T-helper 17 cell (primary cell): ENCODE measurements around the gene TNXB. TPM values are rescaled to one million over a fixed set of nuclear protein-coding genes. Genes with fewer than 3 reads are reported as not detected.
"Not testable (repeated sequence)": the region's sequence is repeated elsewhere in the genome, so short reads cannot be mapped to it uniquely, and the experiment has no call there.

Experiments
- ATAC-seq: fragments of 150-1000 bp; cut with Tn5 transposase; 2 replicates; pipeline ENCODE4 v1.10.0; 2021; ENCODE audit warnings: mild to moderate bottlenecking, moderate library complexity
- DNase-seq, 3 donors: peaks; one replicate each; pipeline versions ENCODE4 v3.0.0 to v3.0.0-alpha.2; 2020 to 2021
- H3K9me3 ChIP-seq: one replicate; pipeline ENCODE4 v1.7.0; 2013; ENCODE audit warnings: low read length, mild to moderate bottlenecking; ENCODE audit not compliant: control insufficient read depth, poor library complexity, severe bottlenecking
- H3K27ac Mint-ChIP-seq: one replicate; pipeline ENCODE4 v1.8.0; 2022; ENCODE audit warnings: mild to moderate bottlenecking, moderate library complexity, mixed read lengths
- H3K27me3 Mint-ChIP-seq: one replicate; pipeline ENCODE4 v1.8.0; 2022; ENCODE audit warnings: mixed read lengths
- H3K36me3 Mint-ChIP-seq: one replicate; pipeline ENCODE4 v1.8.0; 2022; ENCODE audit warnings: low read depth, mixed read lengths
- H3K4me1 Mint-ChIP-seq: one replicate; pipeline ENCODE4 v1.8.0; 2022; ENCODE audit warnings: mild to moderate bottlenecking, mixed read lengths
- H3K4me3 Mint-ChIP-seq: one replicate; pipeline ENCODE4 v1.8.0; 2022; ENCODE audit warnings: mild to moderate bottlenecking, moderate library complexity, mixed read lengths
- total RNA-seq, 4 donors: library from RNA in 2 of 4; stranded (reverse) in 2 of 4; gene quantifications; one replicate each; pipeline ENCODE4 v1.2.3 and lab custom pipeline; 2022 to 2026

The TNXB gene
- total RNA-seq, 2 donors from 2014 or later = 7.3 to 11.4 TPM

DNA sequence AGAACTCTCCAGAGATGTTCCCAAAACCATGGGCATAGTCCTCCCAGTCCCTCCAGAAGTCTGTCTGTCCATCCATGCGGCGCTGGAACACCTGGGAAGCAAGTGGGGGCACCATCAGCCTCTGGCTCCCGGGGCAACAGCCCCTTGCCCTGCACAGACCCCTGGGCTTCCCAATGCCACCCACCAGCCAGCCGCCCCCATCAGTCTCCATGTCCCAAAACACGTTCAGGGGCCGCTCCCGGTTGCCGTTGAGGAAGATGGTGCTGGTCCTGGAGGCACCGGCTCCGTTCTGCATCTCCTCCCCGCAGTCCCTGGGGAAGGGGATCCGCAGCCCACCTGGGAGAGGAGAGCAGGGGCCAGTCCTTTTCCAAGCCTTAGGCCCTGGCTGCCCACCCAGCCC, 99.6 kb downstream of the TNXB start:
- H3K4me1 Mint-ChIP-seq, H3K4me3 Mint-ChIP-seq, H3K9me3 ChIP-seq, H3K36me3 Mint-ChIP-seq, DNase-seq, H3K27me3 Mint-ChIP-seq, ATAC-seq, H3K27ac Mint-ChIP-seq: not testable (repeated sequence)

DNA sequence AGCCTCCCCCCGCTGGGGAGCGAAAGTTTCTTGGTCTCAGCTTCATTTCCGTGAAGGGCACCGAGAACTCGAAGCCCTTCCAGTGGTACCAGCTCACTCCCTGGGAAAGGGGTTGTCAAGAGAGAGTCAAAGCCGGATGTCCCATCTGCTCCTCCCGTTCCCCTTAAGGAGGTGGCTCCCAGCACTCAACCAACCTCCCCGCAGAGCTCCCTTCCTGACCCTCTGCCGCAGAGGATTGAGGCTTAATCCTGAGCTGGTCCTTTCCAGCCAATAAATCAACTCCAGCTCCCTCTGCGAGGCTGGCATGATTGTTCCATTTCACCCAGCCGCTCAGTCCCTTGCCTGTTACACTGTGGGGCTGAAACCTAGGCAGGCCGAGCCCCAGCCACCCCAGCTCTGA, 100.5 kb downstream of the TNXB start:
- H3K9me3 ChIP-seq, H3K27me3 Mint-ChIP-seq, ATAC-seq, H3K36me3 Mint-ChIP-seq, H3K4me1 Mint-ChIP-seq, H3K4me3 Mint-ChIP-seq, DNase-seq, H3K27ac Mint-ChIP-seq: not testable (repeated sequence)

- not testable (repeated sequence) for H3K27me3 Mint-ChIP-seq, H3K4me3 Mint-ChIP-seq, ATAC-seq, H3K36me3 Mint-ChIP-seq, H3K9me3 ChIP-seq, DNase-seq, H3K27ac Mint-ChIP-seq, H3K4me1 Mint-ChIP-seq
Measured at GRCh38 chr6:32008037-32008436, 101.1 kb downstream of the TNXB start.

GRCh38 chr6:32007086-32007485, 102.1 kb downstream of the TNXB start:
- H3K36me3 Mint-ChIP-seq, DNase-seq, H3K27me3 Mint-ChIP-seq: not testable (repeated sequence)

DNA sequence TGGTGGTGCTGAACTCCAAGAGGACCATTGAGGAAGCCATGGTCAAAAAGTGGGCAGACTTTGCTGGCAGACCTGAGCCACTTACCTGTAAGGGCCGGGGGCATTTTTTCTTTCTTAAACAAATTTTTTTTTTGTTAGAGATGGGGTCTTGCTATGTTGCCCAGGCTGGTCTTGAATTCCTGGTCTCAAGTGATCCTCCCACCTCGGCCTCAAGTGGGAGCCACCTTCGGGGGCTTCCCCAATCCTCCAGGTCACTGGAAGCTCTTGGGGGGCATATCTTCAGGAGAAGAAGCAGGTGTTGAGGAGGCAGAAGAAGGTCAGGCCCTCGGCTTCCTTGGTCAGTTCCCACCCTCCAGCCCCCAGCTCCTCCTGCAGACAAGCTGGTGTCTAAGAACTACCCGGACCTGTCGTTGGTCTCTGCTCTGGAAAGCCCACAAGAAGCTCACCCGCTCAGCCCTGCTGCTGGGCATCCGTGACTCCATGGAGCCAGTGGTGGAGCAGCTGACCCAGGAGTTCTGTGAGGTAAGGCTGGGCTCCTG, 103.1 kb downstream of the TNXB start:
- H3K27me3 Mint-ChIP-seq, H3K4me3 Mint-ChIP-seq, H3K36me3 Mint-ChIP-seq, DNase-seq, H3K9me3 ChIP-seq, ATAC-seq, H3K4me1 Mint-ChIP-seq, H3K27ac Mint-ChIP-seq: not testable (repeated sequence)

More at GRCh38 chr6:32007086-32007485, 102.1 kb downstream of the TNXB start:
- H3K9me3 ChIP-seq, ATAC-seq, H3K4me1 Mint-ChIP-seq, H3K4me3 Mint-ChIP-seq, H3K27ac Mint-ChIP-seq: not testable (repeated sequence)

DNA sequence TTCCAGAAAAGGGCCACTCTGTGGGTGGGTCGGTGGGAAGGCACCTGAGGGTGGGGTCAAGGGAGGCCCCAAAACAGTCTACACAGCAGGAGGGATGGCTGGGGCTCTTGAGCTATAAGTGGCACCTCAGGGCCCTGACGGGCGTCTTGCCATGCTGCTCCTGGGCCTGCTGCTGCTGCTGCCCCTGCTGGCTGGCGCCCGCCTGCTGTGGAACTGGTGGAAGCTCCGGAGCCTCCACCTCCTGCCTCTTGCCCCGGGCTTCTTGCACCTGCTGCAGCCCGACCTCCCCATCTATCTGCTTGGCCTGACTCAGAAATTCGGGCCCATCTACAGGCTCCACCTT, 103.6 kb downstream of the TNXB start:
- not testable (repeated sequence) for H3K9me3 ChIP-seq, DNase-seq, ATAC-seq, H3K27ac Mint-ChIP-seq, H3K4me1 Mint-ChIP-seq, H3K36me3 Mint-ChIP-seq, H3K4me3 Mint-ChIP-seq, H3K27me3 Mint-ChIP-seq

GRCh38 chr6:32004864-32005537, 104.1 kb downstream of the TNXB start:
- H3K4me3 Mint-ChIP-seq, H3K27me3 Mint-ChIP-seq, H3K36me3 Mint-ChIP-seq, DNase-seq, H3K4me1 Mint-ChIP-seq, H3K27ac Mint-ChIP-seq, H3K9me3 ChIP-seq: not testable (repeated sequence)
- ATAC-seq = peak; percentile 83

DNA sequence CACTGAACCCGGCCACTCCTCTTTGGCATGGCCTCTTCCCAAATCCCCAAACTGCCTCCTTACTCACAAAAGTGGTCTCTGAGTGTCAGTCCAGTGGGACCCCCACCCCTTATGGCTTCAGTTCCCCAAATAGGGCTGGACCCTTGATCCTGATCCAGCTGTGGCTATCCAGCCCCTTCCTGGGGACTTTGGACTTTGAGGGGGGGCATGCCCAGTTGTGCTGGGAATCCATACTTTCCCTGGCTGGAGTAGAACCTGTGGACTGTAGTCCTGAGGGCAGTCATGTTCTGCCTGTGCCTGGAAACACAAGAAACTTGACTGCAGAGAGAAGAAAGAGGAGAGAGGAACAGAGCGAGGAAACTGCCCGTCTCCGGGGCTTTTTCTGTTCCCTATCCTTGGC, 104.7 kb downstream of the TNXB start:
- not testable (repeated sequence) for DNase-seq, H3K4me3 Mint-ChIP-seq, H3K36me3 Mint-ChIP-seq, H3K9me3 ChIP-seq, H3K27ac Mint-ChIP-seq, H3K27me3 Mint-ChIP-seq, ATAC-seq, H3K4me1 Mint-ChIP-seq

- ATAC-seq, H3K36me3 Mint-ChIP-seq, H3K9me3 ChIP-seq, H3K4me3 Mint-ChIP-seq, H3K27ac Mint-ChIP-seq, H3K4me1 Mint-ChIP-seq, H3K27me3 Mint-ChIP-seq, DNase-seq: not testable (repeated sequence)
Measured at GRCh38 chr6:32003301-32003700, 105.8 kb downstream of the TNXB start.

GRCh38 chr6:32002546-32003268, 106.4 kb downstream of the TNXB start:
- H3K27me3 Mint-ChIP-seq, H3K9me3 ChIP-seq, H3K4me1 Mint-ChIP-seq, H3K36me3 Mint-ChIP-seq, H3K27ac Mint-ChIP-seq, DNase-seq, ATAC-seq, H3K4me3 Mint-ChIP-seq: not testable (repeated sequence)

DNA sequence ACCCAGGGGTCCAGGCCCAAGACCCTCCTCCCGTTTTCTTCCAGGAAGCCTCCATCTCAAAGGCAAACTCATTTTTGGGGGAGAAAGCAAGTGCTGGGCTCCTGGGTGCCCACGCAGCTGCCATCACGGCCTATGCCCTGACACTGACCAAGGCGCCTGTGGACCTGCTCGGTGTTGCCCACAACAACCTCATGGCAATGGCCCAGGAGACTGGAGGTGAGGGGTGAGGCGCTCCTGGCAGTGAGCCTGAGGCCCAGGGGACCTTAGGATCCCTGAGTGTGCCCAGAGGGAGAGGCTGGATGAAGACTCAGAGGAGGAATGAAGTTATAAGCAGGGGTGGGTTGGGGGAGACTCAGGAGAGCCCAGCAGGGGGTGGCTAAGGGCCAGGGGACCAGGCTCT, 112.8 kb downstream of the TNXB start:
- not testable (repeated sequence) for H3K27ac Mint-ChIP-seq

GRCh38 chr6:31994421-31994820, 114.7 kb downstream of the TNXB start:
- not testable (repeated sequence) for DNase-seq, H3K9me3 ChIP-seq, H3K36me3 Mint-ChIP-seq, H3K4me3 Mint-ChIP-seq, ATAC-seq, H3K27me3 Mint-ChIP-seq, H3K4me1 Mint-ChIP-seq, H3K27ac Mint-ChIP-seq

More for the DNA sequence above, 112.8 kb downstream of the TNXB start:
- not testable (repeated sequence) for H3K27me3 Mint-ChIP-seq, H3K4me1 Mint-ChIP-seq, DNase-seq, H3K9me3 ChIP-seq, H3K4me3 Mint-ChIP-seq, ATAC-seq, H3K36me3 Mint-ChIP-seq
